Activated CD8-positive, alpha-beta T cell treated with anti-CD3 and anti-CD28 coated beads, Interleukin-2, amount 10 ng/mL, durations not matched to agents 7 days and 5 days (primary cell): ENCODE measurements around the gene CDYL2. TPM values are rescaled to one million over a fixed set of nuclear protein-coding genes. Genes with fewer than 3 reads are reported as not detected.
"Not testable (repeated sequence)": the region's sequence is repeated elsewhere in the genome, so short reads cannot be mapped to it uniquely, and the experiment has no call there.

Experiments used
- ATAC-seq: fragments of 150-1000 bp; cut with Tn5 transposase; one replicate; pipeline ENCODE4 v1.10.0; 2021; ENCODE audit warnings: moderate library complexity
- CTCF ChIA-PET: fragments of 350-600 bp; sonication (Branson Sonifier 250); formaldehyde crosslinking; loops from one replicate; lab custom pipeline; 2021; ENCODE audit warnings: antibody characterized with exemption; lab: Charles Lee
- POLR2A ChIA-PET: fragments of 350-600 bp; sonication (Branson Sonifier 250); formaldehyde crosslinking; loops from one replicate; lab custom pipeline; 2021; ENCODE audit warnings: antibody characterized with exemption; lab: Charles Lee
- DNase-seq: peaks from one replicate; pipeline ENCODE4 v3.0.0-alpha.2; 2020
- H3K27ac Mint-ChIP-seq: one replicate; pipeline ENCODE4 v1.8.0; 2021; ENCODE audit warnings: mild to moderate bottlenecking, mixed read lengths
- H3K27me3 Mint-ChIP-seq: one replicate; pipeline ENCODE4 v1.8.0; 2021; ENCODE audit warnings: low read depth, mixed read lengths
- H3K36me3 Mint-ChIP-seq: one replicate; pipeline ENCODE4 v1.8.0; 2021; ENCODE audit warnings: low read depth, mixed read lengths
- H3K4me1 Mint-ChIP-seq: one replicate; pipeline ENCODE4 v1.8.0; 2021; ENCODE audit warnings: low read depth, mixed read lengths
- H3K4me3 Mint-ChIP-seq: one replicate; pipeline ENCODE4 v1.8.0; 2021; ENCODE audit warnings: mild to moderate bottlenecking, mixed read lengths
- H3K9me3 Mint-ChIP-seq: one replicate; pipeline ENCODE4 v1.8.0; 2022; ENCODE audit warnings: mixed read lengths; ENCODE audit not compliant: insufficient read depth
- total RNA-seq, 2 experiments: library from RNA; stranded (reverse); gene quantifications; one replicate each; pipeline ENCODE4 v1.2.3, GENCODE V29; 2021

CDYL2 gene
- total RNA-seq, 2 experiments from 2014 or later = 15.5 to 16.5 TPM

GRCh38 chr16:80836202-80836601 is 31.8 kb upstream of the CDYL2 start:
- Mint-ChIP-seq H3K9me3 (no peaks in the 10 kb centered on the region), H3K4me1 (no peaks in the 10 kb centered on the region), H3K4me3 (no peak overlapping the region), H3K27me3 (peaks cover 5% of the 10 kb centered on the region), H3K36me3 (no peaks in the 10 kb centered on the region), H3K27ac (no peak overlapping the region)
- POLR2A ChIA-PET = no interaction called here
- ATAC-seq (no peak), DNase-seq (no peak)
- CTCF ChIA-PET = interaction anchor here (1.7 kb wide), 1 partner anchor 12 kb away, joined by 4 read pairs; no protein-coding TSS in a partner anchor

- ChIA-PET POLR2A (no interaction called here), CTCF (interaction anchor here (8.4 kb wide), 1 partner anchor 305 kb away, joined by 132 read pairs; no protein-coding TSS in a partner anchor)
- no peak for DNase-seq
- ATAC-seq = no peak
- Mint-ChIP-seq H3K27me3 (peaks cover 15% of the 10 kb centered on the region), H3K4me1 (no peaks in the 10 kb centered on the region), H3K4me3 (no peak overlapping the region), H3K9me3 (no peaks in the 10 kb centered on the region), H3K36me3 (no peaks in the 10 kb centered on the region), H3K27ac (no peak overlapping the region)
These were observed 26.6 kb upstream of the CDYL2 start for GRCh38 chr16:80831039-80831438.

GRCh38 chr16:80828495-80828894 is 24.1 kb upstream of the CDYL2 start:
- no peak for ATAC-seq
- peaks cover 14% of the 10 kb centered on the region for H3K27me3 Mint-ChIP-seq
- CTCF ChIA-PET = interaction anchor here (8.4 kb wide), 1 partner anchor 303 kb away, joined by 132 read pairs; no protein-coding TSS in a partner anchor
- no peaks in the 10 kb centered on the region for H3K36me3 Mint-ChIP-seq
- H3K4me3 Mint-ChIP-seq = no peak overlapping the region
- H3K9me3 Mint-ChIP-seq = no peaks in the 10 kb centered on the region
- no peak overlapping the region for H3K27ac Mint-ChIP-seq
- POLR2A ChIA-PET = no interaction called here
- no peaks in the 10 kb centered on the region for H3K4me1 Mint-ChIP-seq
- no peak for DNase-seq

- no peaks in the 10 kb centered on the region for H3K36me3 Mint-ChIP-seq
- H3K27ac Mint-ChIP-seq = no peak overlapping the region
- ATAC-seq = no peak
- no peaks in the 10 kb centered on the region for H3K9me3 Mint-ChIP-seq
- H3K27me3 Mint-ChIP-seq = peaks cover 15% of the 10 kb centered on the region
- no peak overlapping the region for H3K4me3 Mint-ChIP-seq
- no peak for DNase-seq
- POLR2A ChIA-PET = no interaction called here
- CTCF ChIA-PET = interaction anchor here (8.4 kb wide), 1 partner anchor 301 kb away, joined by 132 read pairs; no protein-coding TSS in a partner anchor
- H3K4me1 Mint-ChIP-seq = no peaks in the 10 kb centered on the region
These were observed 22.6 kb upstream of the CDYL2 start for GRCh38 chr16:80827007-80827406.

- ATAC-seq (no peak), DNase-seq (no peak)
- no peak overlapping the region for H3K27ac Mint-ChIP-seq
- ChIA-PET POLR2A (no interaction called here), CTCF (interaction anchor here (0.9 to 8.4 kb wide), 13 partner anchors 9 to 324 kb away, joined by 3 to 132 read pairs (median 4); no protein-coding TSS in a partner anchor)
- no peaks in the 10 kb centered on the region for H3K4me1 Mint-ChIP-seq
- peaks cover 19% of the 10 kb centered on the region for H3K27me3 Mint-ChIP-seq
- H3K9me3 Mint-ChIP-seq = no peaks in the 10 kb centered on the region
- no peak overlapping the region for H3K4me3 Mint-ChIP-seq
- no peaks in the 10 kb centered on the region for H3K36me3 Mint-ChIP-seq
These were observed 21.0 kb upstream of the CDYL2 start for GRCh38 chr16:80825365-80825758.

- no peak overlapping the region for H3K4me3 Mint-ChIP-seq
- ChIA-PET POLR2A (no interaction called here), CTCF (interaction anchor here (0.9 to 8.4 kb wide), 14 partner anchors 8 to 324 kb away, joined by 3 to 132 read pairs (median 4); no protein-coding TSS in a partner anchor)
- ATAC-seq (no peak), DNase-seq (peak; percentile 67)
- no peaks in the 10 kb centered on the region for H3K9me3 Mint-ChIP-seq
- H3K27me3 Mint-ChIP-seq = peaks cover 21% of the 10 kb centered on the region
- no peaks in the 10 kb centered on the region for H3K4me1 Mint-ChIP-seq
- no peaks in the 10 kb centered on the region for H3K36me3 Mint-ChIP-seq
- no peak overlapping the region for H3K27ac Mint-ChIP-seq
These were observed 20.4 kb upstream of the CDYL2 start for GRCh38 chr16:80824623-80825364.

GRCh38 chr16:80819988-80820387 is 15.6 kb upstream of the CDYL2 start:
- H3K27me3 Mint-ChIP-seq = peaks cover 21% of the 10 kb centered on the region
- H3K36me3 Mint-ChIP-seq = no peaks in the 10 kb centered on the region
- ChIA-PET POLR2A (no interaction called here), CTCF (interaction anchor here (0.6 to 2.2 kb wide), 3 partner anchors 136 to 293 kb away, joined by 3 to 21 read pairs (median 4); no protein-coding TSS in a partner anchor)
- no peaks in the 10 kb centered on the region for H3K4me1 Mint-ChIP-seq
- H3K9me3 Mint-ChIP-seq = no peaks in the 10 kb centered on the region
- ATAC-seq = no peak
- no peak overlapping the region for H3K27ac Mint-ChIP-seq
- DNase-seq = no peak
- H3K4me3 Mint-ChIP-seq = no peak overlapping the region

GRCh38 chr16:80816356-80816755 is 12.0 kb upstream of the CDYL2 start:
- ChIA-PET POLR2A (no interaction called here), CTCF (interaction anchor here (0.8 to 1.0 kb wide), 2 partner anchors 9 to 289 kb away, joined by 3 to 5 read pairs; no protein-coding TSS in a partner anchor)
- Mint-ChIP-seq H3K4me1 (no peaks in the 10 kb centered on the region), H3K36me3 (no peaks in the 10 kb centered on the region), H3K27me3 (peaks cover 12% of the 10 kb centered on the region), H3K4me3 (no peak overlapping the region), H3K27ac (no peak overlapping the region), H3K9me3 (peaks cover 5% of the 10 kb centered on the region)
- DNase-seq (no peak), ATAC-seq (no peak)

GRCh38 chr16:80815278-80815677 is 10.9 kb upstream of the CDYL2 start:
- H3K4me3 Mint-ChIP-seq, H3K36me3 Mint-ChIP-seq, DNase-seq, H3K27ac Mint-ChIP-seq, H3K4me1 Mint-ChIP-seq, ATAC-seq, POLR2A ChIA-PET, H3K27me3 Mint-ChIP-seq, H3K9me3 Mint-ChIP-seq, CTCF ChIA-PET: not testable (repeated sequence)

GRCh38 chr16:80812593-80812992 is 8.2 kb upstream of the CDYL2 start:
- CTCF ChIA-PET = interaction anchor here (1.5 to 2.9 kb wide), 2 partner anchors 13 to 286 kb away, joined by 6 to 19 read pairs; no protein-coding TSS in a partner anchor
- POLR2A ChIA-PET = no interaction called here
- Mint-ChIP-seq H3K4me1 (no peaks in the 10 kb centered on the region), H3K4me3 (no peak overlapping the region), H3K36me3 (no peaks in the 10 kb centered on the region), H3K9me3 (peaks cover 5% of the 10 kb centered on the region), H3K27ac (no peak overlapping the region), H3K27me3 (peaks cover 3% of the 10 kb centered on the region)
- no peak for DNase-seq
- ATAC-seq = no peak

GRCh38 chr16:80809366-80809765 is 5.0 kb upstream of the CDYL2 start:
- POLR2A ChIA-PET = no interaction called here
- no peak overlapping the region for H3K27ac Mint-ChIP-seq
- no peaks in the 10 kb centered on the region for H3K36me3 Mint-ChIP-seq
- peaks cover 17% of the 10 kb centered on the region for H3K4me1 Mint-ChIP-seq
- ATAC-seq = no peak
- H3K4me3 Mint-ChIP-seq = no peak overlapping the region
- H3K27me3 Mint-ChIP-seq = peaks cover 3% of the 10 kb centered on the region
- peaks cover 5% of the 10 kb centered on the region for H3K9me3 Mint-ChIP-seq
- no peak for DNase-seq
- CTCF ChIA-PET = interaction anchor here (1.0 to 4.9 kb wide), 3 partner anchors 8 to 282 kb away, joined by 3 to 37 read pairs (median 4); no protein-coding TSS in a partner anchor

- Mint-ChIP-seq H3K4me3 (no peak overlapping the region), H3K27ac (no peak overlapping the region), H3K36me3 (no peaks in the 10 kb centered on the region), H3K27me3 (peaks cover 3% of the 10 kb centered on the region), H3K4me1 (peaks cover 19% of the 10 kb centered on the region), H3K9me3 (peaks cover 5% of the 10 kb centered on the region)
- ATAC-seq (no peak), DNase-seq (no peak)
- ChIA-PET POLR2A (interaction anchor here (0.9 kb wide), 1 partner anchor 227 kb away, joined by 3 read pairs; no protein-coding TSS in a partner anchor), CTCF (interaction anchor here (1.3 to 4.9 kb wide), 2 partner anchors 228 to 281 kb away, joined by 4 to 37 read pairs; no protein-coding TSS in a partner anchor)
These were observed 3.5 kb upstream of the CDYL2 start for GRCh38 chr16:80807906-80808305.
